Erythroblast (primary cell): ENCODE data around the gene AQP9.

Experiments
- GATA1 ChIP-seq: IDR thresholded peaks from 2 replicates; pipeline ENCODE4 v1.6.1; 2011; ENCODE audit warnings: low read depth, mild to moderate bottlenecking, control low read depth, low read length, moderate library complexity
- POLR2A ChIP-seq: IDR thresholded peaks from 2 replicates; pipeline ENCODE4 v1.6.1; 2011; ENCODE audit warnings: mild to moderate bottlenecking, low read length

- no peak for TF ChIP-seq POLR2A
- no peak for TF ChIP-seq GATA1
Observed at GRCh38 chr15:58178668-58179067, 40.5 kb downstream of the AQP9 start.
